GM12872 (cell line): ENCODE data around the gene CEP170.

Source experiments
- CTCF ChIP-seq: IDR thresholded peaks from 3 replicates; pipeline ENCODE4 v1.5.1; 2011; ENCODE audit warnings: low read depth, mild to moderate bottlenecking, low read length, moderate library complexity; ENCODE audit not compliant: insufficient read depth

Gene CEP170

GRCh38 chr1:243273506-243273905 is 18.4 kb upstream of the CEP170 start:
- no peak for TF ChIP-seq CTCF

- TF ChIP-seq CTCF, result no peak
Observed at GRCh38 chr1:243272401-243272800, 17.3 kb upstream of the CEP170 start.

- no peak for TF ChIP-seq CTCF
Observed at GRCh38 chr1:243271996-243272395, 16.9 kb upstream of the CEP170 start.

- TF ChIP-seq CTCF, result no peak
Observed at GRCh38 chr1:243270097-243270864, 15.2 kb upstream of the CEP170 start.

GRCh38 chr1:243269461-243269801 is 14.3 kb upstream of the CEP170 start:
- no peak for TF ChIP-seq CTCF

GRCh38 chr1:243268751-243269460 is 13.8 kb upstream of the CEP170 start:
- no peak for TF ChIP-seq CTCF

GRCh38 chr1:243267914-243268653 is 13.0 kb upstream of the CEP170 start:
- no peak for TF ChIP-seq CTCF
